ENCODE measurements around the gene DNAH14. TPM values are rescaled to one million over a fixed set of nuclear protein-coding genes. Genes with fewer than 3 reads are reported as not detected.
"Not testable (repeated sequence)": the region's sequence is repeated elsewhere in the genome, so short reads cannot be mapped to it uniquely, and the experiment has no call there.

Gene DNAH14
- total and polyA plus RNA-seq, 2 experiments from 2014 or later: 13.5 to 40.8 TPM

- Histone ChIP-seq H3K9me3 (ENCODE audit: low read depth) (no peaks in the 10 kb centered on the region), H3K36me3 (no peaks in the 10 kb centered on the region), H3K4me1 (ENCODE audit: low read depth) (no peaks in the 10 kb centered on the region), H3K4me3 (no peak overlapping the region), H3K27me3 (peaks cover 3% of the 10 kb centered on the region), H3K27ac (no peak overlapping the region)
- peak; percentile 78 to 86 for DNase-seq (ENCODE audit: low read depth in 1 of 2, low spot score in 1 of 2)
- TF ChIP-seq CTCF (IDR thresholded peaks at IDR 0.05; ENCODE audit: low read depth, low read length): no peak
Observed at GRCh38 chr1:225378880-225379279, 449.4 kb downstream of the DNAH14 start.

GRCh38 chr1:225380691-225381090 is 451.2 kb downstream of the DNAH14 start:
- no peaks in the 10 kb centered on the region for H3K4me1 ChIP-seq (ENCODE audit: low read depth)
- H3K36me3 ChIP-seq: no peaks in the 10 kb centered on the region
- peaks cover 3% of the 10 kb centered on the region for H3K27me3 ChIP-seq
- H3K9me3 ChIP-seq (ENCODE audit: low read depth): no peaks in the 10 kb centered on the region
- H3K27ac ChIP-seq: no peak overlapping the region
- no peak for DNase-seq (ENCODE audit: low read depth in 1 of 2, low spot score in 1 of 2)
- TF ChIP-seq CTCF (IDR thresholded peaks at IDR 0.05; ENCODE audit: low read depth, low read length): no peak
- H3K4me3 ChIP-seq: no peak overlapping the region

- not testable (repeated sequence) for H3K27me3 ChIP-seq; H3K36me3 ChIP-seq; DNase-seq (ENCODE audit: low read depth in 1 of 2, low spot score in 1 of 2); H3K4me3 ChIP-seq; H3K4me1 ChIP-seq (ENCODE audit: low read depth); H3K27ac ChIP-seq; H3K9me3 ChIP-seq (ENCODE audit: low read depth)
Observed at GRCh38 chr1:225386860-225387259, 457.4 kb downstream of the DNAH14 start.

DNA sequence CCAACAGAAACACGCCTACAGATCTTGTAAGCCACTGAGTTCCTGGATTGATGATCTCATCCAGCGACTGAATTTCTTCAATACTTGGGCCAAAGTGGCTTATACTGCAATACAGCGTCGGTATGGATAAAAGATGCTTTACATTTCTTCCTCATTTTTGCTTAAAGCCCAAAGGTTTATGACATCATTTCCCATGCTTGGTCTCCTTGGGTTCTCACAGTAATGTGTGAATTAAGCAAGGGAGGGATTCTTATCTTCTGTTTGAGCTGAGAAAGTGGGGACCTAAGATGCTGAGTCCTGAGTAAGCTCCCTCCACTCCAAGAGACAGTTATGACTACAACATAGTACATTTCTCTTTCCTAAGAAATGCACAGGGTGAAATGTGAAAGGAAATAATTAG is 458.9 kb downstream of the DNAH14 start:
- Histone ChIP-seq H3K36me3 (no peaks in the 10 kb centered on the region), H3K27ac (no peak overlapping the region), H3K4me1 (ENCODE audit: low read depth) (no peaks in the 10 kb centered on the region), H3K27me3 (no peaks in the 10 kb centered on the region), H3K4me3 (no peak overlapping the region), H3K9me3 (ENCODE audit: low read depth) (no peaks in the 10 kb centered on the region)
- TF ChIP-seq CTCF (IDR thresholded peaks at IDR 0.05; ENCODE audit: low read depth, low read length): no peak
- DNase-seq (ENCODE audit: low read depth in 1 of 2, low spot score in 1 of 2): peak in 1 of 2 donors; percentile 45

GRCh38 chr1:225389843-225390242 is 460.4 kb downstream of the DNAH14 start:
- H3K4me1 ChIP-seq (ENCODE audit: low read depth): no peaks in the 10 kb centered on the region
- H3K4me3 ChIP-seq: no peak overlapping the region
- no peak for DNase-seq (ENCODE audit: low read depth in 1 of 2, low spot score in 1 of 2)
- H3K36me3 ChIP-seq: no peaks in the 10 kb centered on the region
- H3K27ac ChIP-seq: no peak overlapping the region
- H3K9me3 ChIP-seq (ENCODE audit: low read depth): no peaks in the 10 kb centered on the region
- no peaks in the 10 kb centered on the region for H3K27me3 ChIP-seq
- no peak for TF ChIP-seq CTCF (IDR thresholded peaks at IDR 0.05; ENCODE audit: low read depth, low read length)

- no peaks in the 10 kb centered on the region for H3K4me1 ChIP-seq (ENCODE audit: low read depth)
- no peaks in the 10 kb centered on the region for H3K27me3 ChIP-seq
- no peak for DNase-seq (ENCODE audit: low read depth in 1 of 2, low spot score in 1 of 2)
- no peak for TF ChIP-seq CTCF (IDR thresholded peaks at IDR 0.05; ENCODE audit: low read depth, low read length)
- no peak overlapping the region for H3K27ac ChIP-seq
- H3K4me3 ChIP-seq: no peak overlapping the region
- peaks cover 3% of the 10 kb centered on the region for H3K36me3 ChIP-seq
- H3K9me3 ChIP-seq (ENCODE audit: low read depth): no peaks in the 10 kb centered on the region
Observed at GRCh38 chr1:225396357-225396756, 466.9 kb downstream of the DNAH14 start.

Data from cardiac muscle cell (in vitro differentiated cells and primary cell).